Astrocyte (in vitro differentiated cells and primary cell): ENCODE results near the gene PKHD1. TPM values are rescaled to one million over a fixed set of nuclear protein-coding genes. Genes with fewer than 3 reads are reported as not detected.

Experiments
- DNase-seq: peaks from one replicate; pipeline ENCODE4 v3.0.0-alpha.2; 2010; ENCODE audit warnings: low read depth
- FAIRE-seq: peaks from 2 replicates; lab custom pipeline; 2011; peaks lifted over from hg19 to GRCh38; lab: Jason Lieb, UNC
- H2AFZ ChIP-seq: 2 replicates; pipeline ENCODE4 v1.6.0; 2012; ENCODE audit warnings: low read depth, low read length, inconsistent platforms
- H3K27ac ChIP-seq: 2 replicates; pipeline ENCODE4 v1.5.1; 2011; ENCODE audit warnings: low read depth, low read length, inconsistent platforms
- H3K27me3 ChIP-seq: 2 replicates; pipeline ENCODE4 v1.6.0; 2011; ENCODE audit warnings: low read length, inconsistent platforms; ENCODE audit not compliant: insufficient read depth
- H3K36me3 ChIP-seq: 2 replicates; pipeline ENCODE4 v1.5.1; 2011; ENCODE audit warnings: low read length, inconsistent platforms; ENCODE audit not compliant: insufficient read depth
- H3K4me1 ChIP-seq: 2 replicates; pipeline ENCODE4 v1.5.1; 2011; ENCODE audit warnings: low read length, inconsistent platforms; ENCODE audit not compliant: insufficient read depth
- H3K4me2 ChIP-seq: 2 replicates; pipeline ENCODE4 v1.6.0; 2012; ENCODE audit warnings: low read length, inconsistent platforms
- H3K4me3 ChIP-seq: 2 replicates; pipeline ENCODE4 v1.5.1; 2011; ENCODE audit warnings: low read depth, mild to moderate bottlenecking, low read length, inconsistent platforms; ENCODE audit not compliant: insufficient read depth
- H3K79me2 ChIP-seq: 2 replicates; pipeline ENCODE4 v1.6.0; 2012; ENCODE audit warnings: mild to moderate bottlenecking, low read length, inconsistent platforms; ENCODE audit not compliant: insufficient read depth
- H3K9ac ChIP-seq: 2 replicates; pipeline ENCODE4 v1.6.0; 2012; ENCODE audit warnings: mild to moderate bottlenecking, low read length, inconsistent platforms
- H3K9me3 ChIP-seq: 2 replicates; pipeline ENCODE4 v1.5.1; 2012; ENCODE audit warnings: low read depth, mild to moderate bottlenecking, low read length, inconsistent platforms; ENCODE audit not compliant: insufficient read depth
- H4K20me1 ChIP-seq: 2 replicates; pipeline ENCODE4 v1.6.0; 2012; ENCODE audit warnings: low read length, inconsistent platforms; ENCODE audit not compliant: insufficient read depth
- H3K27ac Mint-ChIP-seq: one replicate; pipeline ENCODE4 v1.8.0; 2021; ENCODE audit warnings: mild to moderate bottlenecking, mixed read lengths; ENCODE audit not compliant: unreplicated experiment
- H3K27me3 Mint-ChIP-seq: one replicate; pipeline ENCODE4 v1.8.0; 2021; ENCODE audit warnings: low read depth, mixed read lengths; ENCODE audit not compliant: unreplicated experiment
- H3K36me3 Mint-ChIP-seq: one replicate; pipeline ENCODE4 v1.8.0; 2021; ENCODE audit warnings: low read depth, mixed read lengths; ENCODE audit not compliant: unreplicated experiment
- H3K4me1 Mint-ChIP-seq: one replicate; pipeline ENCODE4 v1.8.0; 2021; ENCODE audit warnings: low read depth, mixed read lengths; ENCODE audit not compliant: unreplicated experiment
- H3K4me3 Mint-ChIP-seq: one replicate; pipeline ENCODE4 v1.8.0; 2021; ENCODE audit warnings: mild to moderate bottlenecking, moderate library complexity, mixed read lengths; ENCODE audit not compliant: unreplicated experiment
- H3K9me3 Mint-ChIP-seq: one replicate; pipeline ENCODE4 v1.8.0; 2021; ENCODE audit warnings: mild to moderate bottlenecking, mixed read lengths; ENCODE audit not compliant: unreplicated experiment
- EZH2 ChIP-seq: IDR thresholded peaks from 2 replicates; pipeline ENCODE4 v1.6.1; 2012; ENCODE audit warnings: mild to moderate bottlenecking, low read length, inconsistent platforms; ENCODE audit not compliant: insufficient read depth
- total RNA-seq: library from RNA; stranded (reverse); gene quantifications from 2 replicates; pipeline ENCODE4 v1.2.1, GENCODE V29; 2021
- TF ChIP-seq, protein P1 (sequence below): IDR thresholded peaks from 2 replicates; pipeline ENCODE4 v1.5.1; 2011; ENCODE audit warnings: low read depth, mild to moderate bottlenecking, inconsistent platforms, low read length, moderate library complexity; ENCODE audit not compliant: insufficient read depth

The PKHD1 gene
- total RNA-seq, 1 donor from 2014 or later = 0.16 TPM

- H3K27me3 Mint-ChIP-seq = no peaks in the 10 kb centered on the region
- no peaks in the 10 kb centered on the region for H3K27me3 ChIP-seq
- H3K27ac Mint-ChIP-seq = no peak overlapping the region
- H3K9me3 ChIP-seq = no peaks in the 10 kb centered on the region
- no peaks in the 10 kb centered on the region for H4K20me1 ChIP-seq
- H3K36me3 ChIP-seq = no peaks in the 10 kb centered on the region
- H3K27ac ChIP-seq = no peak overlapping the region
- H3K4me2 ChIP-seq = no peak overlapping the region
- H3K36me3 Mint-ChIP-seq = no peaks in the 10 kb centered on the region
- FAIRE-seq (peak; percentile 52), DNase-seq (no peak)
- no peak overlapping the region for H3K4me3 Mint-ChIP-seq
- H3K4me3 ChIP-seq = no peak overlapping the region
- H3K4me1 Mint-ChIP-seq = no peaks in the 10 kb centered on the region
- H3K9ac ChIP-seq = no peak overlapping the region
- TF ChIP-seq, protein P1, sequence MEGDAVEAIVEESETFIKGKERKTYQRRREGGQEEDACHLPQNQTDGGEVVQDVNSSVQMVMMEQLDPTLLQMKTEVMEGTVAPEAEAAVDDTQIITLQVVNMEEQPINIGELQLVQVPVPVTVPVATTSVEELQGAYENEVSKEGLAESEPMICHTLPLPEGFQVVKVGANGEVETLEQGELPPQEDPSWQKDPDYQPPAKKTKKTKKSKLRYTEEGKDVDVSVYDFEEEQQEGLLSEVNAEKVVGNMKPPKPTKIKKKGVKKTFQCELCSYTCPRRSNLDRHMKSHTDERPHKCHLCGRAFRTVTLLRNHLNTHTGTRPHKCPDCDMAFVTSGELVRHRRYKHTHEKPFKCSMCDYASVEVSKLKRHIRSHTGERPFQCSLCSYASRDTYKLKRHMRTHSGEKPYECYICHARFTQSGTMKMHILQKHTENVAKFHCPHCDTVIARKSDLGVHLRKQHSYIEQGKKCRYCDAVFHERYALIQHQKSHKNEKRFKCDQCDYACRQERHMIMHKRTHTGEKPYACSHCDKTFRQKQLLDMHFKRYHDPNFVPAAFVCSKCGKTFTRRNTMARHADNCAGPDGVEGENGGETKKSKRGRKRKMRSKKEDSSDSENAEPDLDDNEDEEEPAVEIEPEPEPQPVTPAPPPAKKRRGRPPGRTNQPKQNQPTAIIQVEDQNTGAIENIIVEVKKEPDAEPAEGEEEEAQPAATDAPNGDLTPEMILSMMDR = no peak
- TF ChIP-seq EZH2 = no peak
- H2AFZ ChIP-seq = no peak overlapping the region
- H3K79me2 ChIP-seq = no peaks in the 10 kb centered on the region
- H3K4me1 ChIP-seq = no peaks in the 10 kb centered on the region
- H3K9me3 Mint-ChIP-seq = no peaks in the 10 kb centered on the region
Measured at GRCh38 chr6:52014391-52014790, 73.0 kb downstream of the PKHD1 start.

GRCh38 chr6:52013035-52013434 is 74.4 kb downstream of the PKHD1 start:
- H3K9me3 ChIP-seq = no peaks in the 10 kb centered on the region
- no peak overlapping the region for H3K9ac ChIP-seq
- no peak overlapping the region for H3K4me3 ChIP-seq
- H3K27me3 ChIP-seq = no peaks in the 10 kb centered on the region
- DNase-seq (no peak), FAIRE-seq (no peak)
- Mint-ChIP-seq H3K27me3 (no peaks in the 10 kb centered on the region), H3K36me3 (no peaks in the 10 kb centered on the region), H3K9me3 (no peaks in the 10 kb centered on the region), H3K4me3 (no peak overlapping the region), H3K27ac (no peak overlapping the region), H3K4me1 (no peaks in the 10 kb centered on the region)
- no peaks in the 10 kb centered on the region for H4K20me1 ChIP-seq
- no peak overlapping the region for H2AFZ ChIP-seq
- no peak for TF ChIP-seq EZH2
- TF ChIP-seq, protein P1 = no peak
- no peaks in the 10 kb centered on the region for H3K36me3 ChIP-seq
- no peak overlapping the region for H3K27ac ChIP-seq
- H3K4me2 ChIP-seq = no peak overlapping the region
- no peaks in the 10 kb centered on the region for H3K79me2 ChIP-seq
- no peaks in the 10 kb centered on the region for H3K4me1 ChIP-seq

GRCh38 chr6:52012582-52012981 is 74.8 kb downstream of the PKHD1 start:
- no peak for DNase-seq
- TF ChIP-seq, protein P1 = no peak
- no peak for TF ChIP-seq EZH2
- Histone ChIP-seq H4K20me1 (no peaks in the 10 kb centered on the region), H3K9ac (no peak overlapping the region), H2AFZ (no peak overlapping the region), H3K9me3 (peaks cover under 1% of the 10 kb centered on the region), H3K27ac (no peak overlapping the region), H3K36me3 (no peaks in the 10 kb centered on the region), H3K4me1 (no peaks in the 10 kb centered on the region), H3K4me3 (no peak overlapping the region), H3K4me2 (no peak overlapping the region), H3K27me3 (no peaks in the 10 kb centered on the region), H3K79me2 (no peaks in the 10 kb centered on the region)
- Mint-ChIP-seq H3K9me3 (no peaks in the 10 kb centered on the region), H3K4me3 (no peak overlapping the region), H3K27me3 (no peaks in the 10 kb centered on the region), H3K4me1 (no peaks in the 10 kb centered on the region), H3K27ac (no peak overlapping the region), H3K36me3 (no peaks in the 10 kb centered on the region)
- no peak for FAIRE-seq
